Fibroblast of upper back skin (primary cell): ENCODE data around the gene DUSP9.

Source experiments
- DNase-seq: peaks from one replicate; pipeline ENCODE4 v3.0.0-alpha.2; 2013

The DUSP9 gene

GRCh38 chrX:153622661-153623309 is 24.2 kb upstream of the DUSP9 start:
- no peak for DNase-seq

- no peak for DNase-seq
These were observed 23.5 kb upstream of the DUSP9 start for GRCh38 chrX:153623310-153624029.

DNA sequence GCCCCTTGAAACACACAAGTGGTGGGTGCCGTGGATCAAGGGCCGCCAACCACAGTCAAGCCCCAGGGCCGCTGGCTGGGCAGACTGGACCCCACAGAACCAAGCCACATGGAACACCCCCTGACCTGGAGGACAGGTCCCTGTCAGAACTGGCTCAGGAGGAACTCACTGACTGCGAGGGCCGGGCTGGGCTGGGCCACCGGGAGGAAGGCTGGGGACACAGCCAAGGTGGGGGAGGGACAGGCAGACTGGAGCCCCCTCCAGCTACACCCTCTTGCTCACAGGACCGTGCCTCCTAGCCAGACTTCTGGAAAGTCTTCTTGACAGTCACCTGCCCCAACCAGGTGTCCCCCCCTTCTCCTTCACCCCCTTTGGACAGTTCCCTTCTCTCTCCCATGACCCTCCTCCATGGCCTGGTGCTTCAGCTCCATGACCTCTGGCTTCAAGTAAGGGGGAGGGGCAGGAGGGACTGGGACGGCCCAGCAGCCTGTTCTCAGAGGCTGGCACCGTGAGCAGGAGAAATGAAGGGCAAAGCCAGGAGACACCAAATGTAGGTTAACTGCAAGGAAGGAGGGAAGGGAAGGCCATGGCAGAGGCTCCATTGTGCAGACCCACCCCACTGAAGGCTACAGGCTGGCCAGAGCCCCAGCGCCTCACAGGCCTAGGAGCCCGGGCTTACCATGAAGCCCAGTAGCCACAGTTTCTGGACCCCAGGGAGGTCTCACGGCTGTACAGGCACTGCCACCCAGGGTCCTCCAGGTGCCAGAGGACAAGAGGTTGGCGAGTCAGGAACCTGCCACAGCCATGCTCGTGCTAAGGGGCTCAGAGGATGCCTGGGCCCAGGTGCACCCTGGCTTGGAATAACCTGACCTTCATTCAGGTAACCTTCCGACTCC is 22.6 kb upstream of the DUSP9 start:
- no peak for DNase-seq

GRCh38 chrX:153625271-153626024 is 21.6 kb upstream of the DUSP9 start:
- no peak for DNase-seq

DNA sequence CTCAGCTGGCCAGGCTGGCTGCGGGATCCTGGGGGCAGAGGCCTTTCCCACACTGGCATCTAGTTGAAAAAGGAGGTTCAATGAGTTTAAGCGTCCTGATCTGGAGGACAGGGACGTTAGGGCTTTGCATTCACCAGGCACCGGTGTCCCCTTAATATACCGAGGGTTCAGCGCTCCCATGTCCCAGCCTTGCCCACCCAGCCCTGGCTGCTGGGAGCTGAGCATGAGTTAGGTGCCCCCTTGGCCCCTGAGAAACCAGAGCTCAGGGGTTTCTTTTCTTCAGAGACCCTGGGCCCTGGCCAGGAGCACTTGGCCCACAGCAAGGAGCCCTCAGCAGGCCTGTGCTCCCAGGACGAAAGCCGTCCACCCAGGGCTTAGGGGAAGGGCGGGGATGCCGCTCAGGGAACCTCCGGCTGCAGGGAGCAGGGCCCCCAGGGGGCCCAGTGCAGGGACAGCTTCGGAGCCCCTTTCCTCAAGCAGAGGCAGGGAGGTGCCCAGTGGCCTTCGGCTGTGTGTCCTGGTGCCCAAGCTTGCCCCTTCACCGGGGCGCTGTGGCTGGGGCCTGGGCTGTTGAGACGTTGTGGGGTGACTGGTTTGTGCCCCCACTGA is 20.9 kb upstream of the DUSP9 start:
- DNase-seq = no peak

GRCh38 chrX:153626863-153627674 is 19.9 kb upstream of the DUSP9 start:
- no peak for DNase-seq

DNA sequence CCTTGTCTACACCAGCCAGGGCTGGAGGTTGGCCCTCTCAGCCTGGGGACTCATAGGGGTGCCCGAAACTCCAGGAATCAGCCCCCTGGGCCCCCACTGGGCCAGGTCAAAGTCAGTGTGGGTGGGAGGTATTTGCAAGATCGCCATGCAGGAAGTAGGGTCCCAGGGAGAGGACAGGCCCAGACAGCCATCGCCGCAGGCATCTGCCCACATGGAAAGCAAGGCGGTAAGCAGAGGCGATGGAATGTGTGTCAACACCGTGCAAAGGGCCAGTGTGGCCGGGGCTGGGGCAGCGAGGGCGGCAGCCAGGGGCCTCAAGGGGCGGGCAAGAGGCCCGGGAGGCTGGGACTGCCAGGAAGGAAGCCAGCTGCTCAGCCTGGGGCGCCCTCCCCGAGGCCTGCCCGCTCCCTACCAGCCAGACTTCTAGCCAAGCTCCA is 19.3 kb upstream of the DUSP9 start:
- no peak for DNase-seq

GRCh38 chrX:153628129-153628528 is 18.9 kb upstream of the DUSP9 start:
- no peak for DNase-seq

GRCh38 chrX:153628665-153629064 is 18.3 kb upstream of the DUSP9 start:
- no peak for DNase-seq

GRCh38 chrX:153631346-153631745 is 15.7 kb upstream of the DUSP9 start:
- no peak for DNase-seq

- no peak for DNase-seq
These were observed 15.0 kb upstream of the DUSP9 start for GRCh38 chrX:153631907-153632594.

- DNase-seq = no peak
These were observed 14.4 kb upstream of the DUSP9 start for GRCh38 chrX:153632595-153632946.

- no peak for DNase-seq
These were observed 14.0 kb upstream of the DUSP9 start for GRCh38 chrX:153633048-153633447.

DNA sequence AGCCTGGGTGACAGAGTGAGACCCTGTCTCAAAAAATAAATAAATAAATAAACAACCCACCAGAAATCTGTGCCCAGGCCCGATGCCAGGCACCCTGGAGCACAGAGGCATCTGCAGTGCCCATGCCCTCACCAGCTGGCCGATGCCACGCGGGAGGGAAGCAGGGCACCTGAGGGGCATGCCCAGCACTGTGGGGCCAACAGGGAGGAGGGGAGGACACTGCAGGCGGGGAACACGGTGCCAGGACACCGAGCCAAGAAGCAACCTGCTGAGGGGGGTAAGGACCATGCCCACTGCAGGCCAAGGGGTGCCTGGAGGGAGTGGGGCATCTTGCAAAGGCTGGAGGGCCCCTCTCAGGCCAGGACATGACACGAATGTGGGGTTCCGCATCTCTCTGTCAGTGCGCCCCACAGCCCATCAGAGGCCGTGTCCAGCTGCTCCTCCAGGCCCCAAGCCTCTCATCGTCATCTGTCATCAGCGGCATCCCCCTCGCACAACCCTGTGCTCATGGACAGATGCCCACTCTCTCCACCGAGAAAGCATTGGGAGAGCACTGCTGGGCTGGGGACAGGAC is 13.3 kb upstream of the DUSP9 start:
- DNase-seq = no peak

GRCh38 chrX:153634236-153634635 is 12.8 kb upstream of the DUSP9 start:
- DNase-seq = no peak

DNA sequence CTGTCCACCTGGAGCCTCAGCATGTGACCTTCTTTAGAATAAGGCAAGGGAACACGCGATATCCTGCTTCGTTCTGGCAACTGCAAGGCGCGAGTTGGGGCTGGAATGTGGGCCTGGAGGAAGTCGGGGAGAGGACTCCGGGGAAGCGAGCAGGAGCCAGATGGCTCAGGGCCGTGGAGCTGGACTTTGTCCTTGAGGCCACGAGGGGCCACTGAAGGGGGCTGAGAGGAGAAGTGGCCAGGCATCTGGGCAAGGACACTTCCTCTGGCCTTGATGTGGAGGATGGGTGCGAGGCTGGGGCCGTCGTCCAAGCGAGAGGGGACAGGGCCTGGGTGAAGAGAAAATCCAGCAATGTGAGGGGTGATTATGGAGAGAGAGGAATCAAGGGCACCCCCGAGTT is 12.2 kb upstream of the DUSP9 start:
- DNase-seq = no peak

GRCh38 chrX:153635388-153635787 is 11.6 kb upstream of the DUSP9 start:
- DNase-seq = no peak

DNA sequence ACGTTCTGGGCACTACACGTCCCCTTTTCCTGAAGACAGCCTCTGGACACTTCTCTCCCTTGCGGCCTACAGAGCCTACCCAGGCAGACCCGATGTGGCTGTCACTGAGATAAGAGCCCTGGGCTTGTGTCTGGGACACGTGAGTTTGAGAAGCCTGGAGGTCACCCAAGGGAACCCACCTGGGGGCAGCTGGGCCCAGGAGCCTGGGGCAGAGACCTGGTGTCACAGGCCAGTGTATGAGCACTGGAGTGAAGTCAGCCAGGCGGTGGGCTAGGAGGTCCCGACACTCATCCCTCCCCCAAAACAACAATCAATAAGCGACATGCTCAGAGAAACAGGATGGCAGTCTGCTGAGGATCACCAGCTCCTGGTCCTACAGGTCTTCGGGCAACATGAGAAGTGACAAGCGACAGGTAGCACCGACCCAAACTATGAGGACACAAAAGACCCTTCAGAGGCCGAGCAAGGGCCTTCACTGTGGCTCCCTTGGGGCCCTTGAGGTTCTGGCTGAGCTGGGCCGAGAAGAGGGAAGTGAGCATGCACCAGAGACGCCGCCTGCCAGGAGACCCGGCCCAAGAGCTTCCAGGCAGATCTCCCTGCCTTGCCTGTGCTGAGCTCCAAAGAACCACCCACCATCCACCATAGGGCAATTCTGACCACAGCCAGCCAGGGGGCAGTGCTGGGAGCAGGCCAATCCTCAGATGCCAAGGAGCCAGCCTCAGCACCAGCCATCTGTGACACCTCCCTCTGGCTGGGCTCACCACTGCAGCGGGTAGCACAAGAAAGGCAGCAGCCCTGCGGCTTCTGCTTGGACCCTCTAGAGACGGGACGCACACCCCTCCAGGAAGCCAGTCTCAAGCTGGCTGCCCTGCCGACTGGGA is 11.0 kb upstream of the DUSP9 start:
- no peak for DNase-seq

DNA sequence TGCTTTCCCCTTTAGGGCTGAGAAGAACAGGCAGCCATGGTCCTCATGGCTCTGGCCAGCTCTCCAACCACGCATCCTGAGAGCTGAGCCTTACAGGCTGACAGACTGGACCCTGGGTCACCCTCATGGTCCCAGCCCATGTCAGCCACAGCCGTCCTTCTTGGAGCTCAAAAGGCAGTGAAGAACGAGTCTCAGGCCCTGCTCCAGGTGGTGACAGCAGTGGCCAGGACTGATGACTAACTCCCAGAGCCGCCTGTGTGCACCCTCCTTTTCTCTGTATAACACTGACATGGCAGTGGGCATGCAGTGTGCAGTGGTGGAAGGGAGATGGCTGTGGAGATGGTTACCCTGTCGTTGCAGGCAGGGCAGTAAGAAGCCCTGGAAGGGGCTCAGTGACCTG is 10.3 kb upstream of the DUSP9 start:
- no peak for DNase-seq
